Ishikawa (cell line): Measurements from ENCODE around the gene METRN.

Experiments
- EGR1 ChIP-seq: IDR thresholded peaks from 2 replicates; pipeline ENCODE4 v1.6.1; 2012
- EP300 ChIP-seq: IDR thresholded peaks from 2 replicates; pipeline ENCODE4 v1.6.1; 2012; ENCODE audit warnings: borderline replicate concordance
- FOXM1 ChIP-seq: IDR thresholded peaks from 2 replicates; pipeline ENCODE4 v1.6.1; 2012; ENCODE audit warnings: low read depth, borderline replicate concordance
- MAX ChIP-seq: IDR thresholded peaks from 2 replicates; pipeline ENCODE4 v1.6.1; 2012
- NFIC ChIP-seq: IDR thresholded peaks from 2 replicates; pipeline ENCODE4 v1.6.1; 2012
- RAD21 ChIP-seq: IDR thresholded peaks from 2 replicates; pipeline ENCODE4 v1.6.1; 2012; ENCODE audit warnings: low read depth
- REST ChIP-seq: IDR thresholded peaks from 2 replicates; pipeline ENCODE4 v1.6.1; 2012; ENCODE audit warnings: low read depth, mild to moderate bottlenecking
- TCF12 ChIP-seq: IDR thresholded peaks from 2 replicates; pipeline ENCODE4 v1.6.1; 2012; ENCODE audit warnings: low read depth
- USF1 ChIP-seq: IDR thresholded peaks from 2 replicates; pipeline ENCODE4 v1.6.1; 2012
- YY1 ChIP-seq: IDR thresholded peaks from 2 replicates; pipeline ENCODE4 v1.6.1; 2012; ENCODE audit warnings: low read depth

GRCh38 chr16:680625-680945 lies 34.3 kb upstream of the METRN start:
- no peak for TF ChIP-seq REST
- no peak for TF ChIP-seq YY1
- TF ChIP-seq EP300: no peak
- no peak for TF ChIP-seq MAX
- TF ChIP-seq TCF12: no peak
- TF ChIP-seq USF1: no peak
- no peak for TF ChIP-seq FOXM1
- TF ChIP-seq NFIC: no peak
- no peak for TF ChIP-seq RAD21
- TF ChIP-seq EGR1: no peak
